Vagina (tissue), 2 donors: ENCODE results near the gene GRIK5.

Source experiments
- POLR2A ChIP-seq, 2 donors: fragments of 450-650 bp; IDR thresholded peaks; one replicate each; pipeline ENCODE4 v1.6.1; 2017; ENCODE audit warnings: antibody characterized with exemption in 2 of 2, mild to moderate bottlenecking in 2 of 2, moderate library complexity in 2 of 2
- POLR2AphosphoS5 ChIP-seq, 2 donors: sonication (generic); formaldehyde crosslinking; IDR thresholded peaks; one replicate each; pipeline ENCODE4 v1.9.0; 2017; ENCODE audit warnings: antibody characterized with exemption in 2 of 2, mild to moderate bottlenecking in 2 of 2, low read depth in 1 of 2; ENCODE audit not compliant: insufficient read depth in 1 of 2
- TF ChIP-seq, protein P1 (sequence below), 3 experiments: fragments of 450-650 bp in 2 of 3; fragments of 200-600 bp in 1 of 3; sonication (generic) in 1 of 3; IDR thresholded peaks; one replicate each; pipeline ENCODE4 v1.5.1; 2017 to 2019; ENCODE audit warnings: antibody characterized with exemption in 3 of 3, mild to moderate bottlenecking in 2 of 3, moderate library complexity in 2 of 3

DNA sequence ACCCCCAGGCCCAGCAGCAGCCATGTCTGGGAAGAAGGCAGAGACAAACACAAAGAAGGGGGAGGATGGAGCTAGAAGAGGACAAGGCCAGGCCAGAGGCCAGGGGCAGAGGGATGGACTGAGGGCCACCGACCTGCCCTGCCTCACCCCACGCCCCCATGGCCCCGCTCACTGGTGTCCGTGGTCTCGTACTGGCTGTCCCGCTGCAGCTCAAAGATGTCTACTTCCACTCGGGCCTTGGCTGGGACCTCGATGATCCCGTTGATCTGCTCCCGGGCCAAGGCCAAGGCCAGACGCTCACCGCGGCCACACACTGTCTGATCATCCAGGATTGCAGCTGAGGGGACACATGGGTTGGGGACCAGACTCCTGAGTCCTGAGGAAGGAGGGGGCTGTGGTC is 5.0 kb downstream of the GRIK5 start:
- TF ChIP-seq, protein P1, sequence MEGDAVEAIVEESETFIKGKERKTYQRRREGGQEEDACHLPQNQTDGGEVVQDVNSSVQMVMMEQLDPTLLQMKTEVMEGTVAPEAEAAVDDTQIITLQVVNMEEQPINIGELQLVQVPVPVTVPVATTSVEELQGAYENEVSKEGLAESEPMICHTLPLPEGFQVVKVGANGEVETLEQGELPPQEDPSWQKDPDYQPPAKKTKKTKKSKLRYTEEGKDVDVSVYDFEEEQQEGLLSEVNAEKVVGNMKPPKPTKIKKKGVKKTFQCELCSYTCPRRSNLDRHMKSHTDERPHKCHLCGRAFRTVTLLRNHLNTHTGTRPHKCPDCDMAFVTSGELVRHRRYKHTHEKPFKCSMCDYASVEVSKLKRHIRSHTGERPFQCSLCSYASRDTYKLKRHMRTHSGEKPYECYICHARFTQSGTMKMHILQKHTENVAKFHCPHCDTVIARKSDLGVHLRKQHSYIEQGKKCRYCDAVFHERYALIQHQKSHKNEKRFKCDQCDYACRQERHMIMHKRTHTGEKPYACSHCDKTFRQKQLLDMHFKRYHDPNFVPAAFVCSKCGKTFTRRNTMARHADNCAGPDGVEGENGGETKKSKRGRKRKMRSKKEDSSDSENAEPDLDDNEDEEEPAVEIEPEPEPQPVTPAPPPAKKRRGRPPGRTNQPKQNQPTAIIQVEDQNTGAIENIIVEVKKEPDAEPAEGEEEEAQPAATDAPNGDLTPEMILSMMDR (IDR thresholded peaks at IDR 0.05) = no peak
- no peak for TF ChIP-seq POLR2A (IDR thresholded peaks at IDR 0.05)
- TF ChIP-seq POLR2AphosphoS5 (IDR thresholded peaks at IDR 0.05; ENCODE audit: insufficient read depth in 1 of 2, low read depth in 1 of 2) = no peak
